ENCODE data around the gene SAMD4A.

Gene SAMD4A

DNA sequence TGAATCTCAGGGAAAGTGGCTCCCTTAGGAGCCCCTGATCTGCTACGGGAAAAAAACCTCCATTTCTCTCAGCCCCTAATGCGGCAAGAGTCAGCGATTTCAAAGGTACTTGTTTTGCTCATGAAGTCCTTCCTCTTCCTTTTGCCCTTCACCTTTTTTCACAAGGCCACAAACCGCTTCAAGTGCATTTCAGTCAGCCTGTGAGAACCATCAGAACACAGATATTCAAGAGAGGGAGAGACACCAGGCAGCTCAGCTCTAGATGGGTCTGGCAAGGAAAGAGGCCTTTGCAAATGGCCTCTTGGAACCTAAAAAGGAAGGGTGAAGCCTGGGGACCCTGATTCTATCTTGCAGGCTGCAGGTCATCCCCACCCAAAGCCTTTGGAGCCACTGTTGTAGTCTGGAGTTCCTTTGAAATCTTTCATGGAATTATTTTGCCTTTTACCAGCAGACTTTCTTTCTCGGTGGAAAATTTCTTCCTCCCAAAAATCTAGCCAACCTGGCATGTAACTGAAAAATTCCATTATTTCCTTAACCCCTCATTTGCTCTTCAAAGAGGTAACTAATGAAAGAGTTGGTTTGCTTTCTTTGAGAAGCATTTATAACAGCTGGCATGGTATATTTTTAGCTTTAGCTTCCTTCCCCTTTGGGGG is 145.0 kb downstream of the SAMD4A start:
- DNase-seq, result no peak

DNA sequence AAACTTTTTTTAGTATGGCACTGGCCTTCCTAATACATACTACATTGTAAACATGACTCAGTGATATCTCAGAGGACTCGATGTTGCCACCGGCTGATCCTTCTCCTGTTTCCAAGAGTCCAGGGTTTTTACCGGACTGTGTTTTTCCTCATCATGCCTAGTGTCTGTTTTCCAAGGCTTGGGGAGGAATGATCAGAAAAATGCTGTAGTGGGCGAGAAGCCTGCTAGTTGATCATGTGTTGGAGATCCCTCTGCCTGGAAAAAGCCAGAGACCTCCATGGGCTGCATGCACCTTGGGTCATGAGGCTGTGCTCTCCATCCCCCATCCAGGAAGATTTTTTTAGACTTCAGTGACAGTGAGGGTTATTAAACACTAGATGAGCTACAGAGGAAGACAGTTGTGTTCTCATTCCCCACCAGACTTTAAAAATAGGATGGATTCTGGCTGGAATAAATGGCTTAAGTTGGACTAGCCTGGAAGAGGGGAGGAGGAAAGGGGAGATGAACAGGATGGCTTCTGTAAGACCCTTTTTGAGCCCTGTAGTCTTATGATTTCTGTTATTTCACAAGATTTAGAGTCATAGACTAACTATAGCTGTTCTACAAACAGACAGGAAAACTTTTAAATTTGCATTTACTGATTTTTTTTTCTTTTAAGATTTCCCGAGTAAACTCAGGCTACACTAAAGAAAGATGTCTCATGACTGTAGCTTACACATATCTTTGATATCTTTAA is 145.7 kb downstream of the SAMD4A start:
- DNase-seq, result peak; percentile 50

DNA sequence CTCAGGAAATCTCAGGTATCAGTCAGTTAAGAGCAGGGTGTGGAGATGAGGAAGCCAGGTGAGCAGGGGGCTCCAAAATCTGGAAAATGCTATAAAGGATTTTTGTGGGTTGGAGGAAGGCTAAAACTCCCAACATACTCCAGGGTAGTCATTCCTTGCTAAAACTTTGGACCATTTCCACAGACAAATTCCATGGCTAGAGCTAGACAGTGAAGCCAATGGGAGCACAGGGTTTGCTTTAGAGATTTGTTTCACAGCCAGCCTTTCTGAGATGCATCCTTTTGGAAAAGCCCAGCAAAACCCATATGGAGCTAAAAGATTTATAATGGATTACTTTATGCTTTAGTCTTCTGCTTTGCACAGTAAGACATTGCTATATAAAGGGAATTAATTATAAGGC is 146.5 kb downstream of the SAMD4A start:
- peak; percentile 82 for DNase-seq

DNA sequence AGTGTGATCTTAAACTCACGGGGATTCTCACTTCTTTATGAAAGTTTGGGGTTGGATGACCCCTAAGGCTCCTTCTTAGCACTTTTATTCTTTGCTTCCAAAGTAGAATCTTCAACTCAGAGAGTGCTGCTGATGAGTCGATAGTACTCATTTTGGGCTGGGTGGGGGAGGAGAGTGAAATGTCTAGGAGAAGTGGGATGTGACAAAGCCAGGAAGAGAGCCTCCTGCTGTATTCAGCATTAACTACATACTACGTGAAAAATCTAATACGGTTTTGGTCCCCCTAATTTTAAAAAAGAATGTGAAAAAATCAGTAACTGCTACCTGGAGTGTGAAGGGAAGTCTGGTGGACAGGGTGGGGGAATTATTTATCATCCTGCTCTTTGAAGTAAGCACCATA is 148.3 kb downstream of the SAMD4A start:
- DNase-seq, result peak; percentile 61

DNA sequence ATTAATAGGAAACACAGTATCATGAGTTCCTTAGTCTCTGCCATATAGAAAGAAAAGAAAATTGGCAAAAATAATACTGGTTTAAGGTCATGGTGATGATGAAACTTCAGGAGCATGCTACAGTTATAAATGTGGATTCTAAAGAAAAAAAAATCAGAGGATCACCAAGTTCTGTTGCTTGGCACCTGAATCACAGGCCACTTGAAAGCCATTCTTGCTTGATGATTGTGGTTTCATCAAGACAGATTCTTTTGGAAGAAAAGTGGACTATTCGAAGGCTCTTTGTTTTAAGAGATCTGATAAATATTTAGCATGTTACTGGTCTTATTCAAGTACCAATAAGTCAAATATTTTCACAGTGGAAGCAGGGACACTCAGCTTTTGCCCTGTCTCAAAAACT is 148.9 kb downstream of the SAMD4A start:
- no peak for DNase-seq

DNA sequence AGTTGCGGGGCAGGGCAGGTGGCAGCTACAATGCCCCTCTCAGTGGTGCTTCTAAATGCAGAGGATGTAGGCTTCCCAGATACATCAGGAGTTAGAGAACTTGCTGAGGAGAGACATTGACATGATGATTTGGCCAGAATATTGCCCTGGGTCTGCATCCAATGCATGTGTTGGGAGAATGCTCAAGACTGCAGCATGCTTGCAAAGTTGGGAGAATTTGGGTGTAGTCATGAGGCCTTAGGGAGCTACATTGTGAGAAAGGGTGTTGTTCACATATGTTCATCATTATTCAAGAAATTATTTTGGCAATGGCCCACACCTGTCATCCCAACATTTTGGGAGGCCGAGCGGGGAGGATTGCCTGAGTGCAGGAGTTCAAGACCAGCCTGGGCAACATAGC is 149.9 kb downstream of the SAMD4A start:
- no peak for DNase-seq

DNA sequence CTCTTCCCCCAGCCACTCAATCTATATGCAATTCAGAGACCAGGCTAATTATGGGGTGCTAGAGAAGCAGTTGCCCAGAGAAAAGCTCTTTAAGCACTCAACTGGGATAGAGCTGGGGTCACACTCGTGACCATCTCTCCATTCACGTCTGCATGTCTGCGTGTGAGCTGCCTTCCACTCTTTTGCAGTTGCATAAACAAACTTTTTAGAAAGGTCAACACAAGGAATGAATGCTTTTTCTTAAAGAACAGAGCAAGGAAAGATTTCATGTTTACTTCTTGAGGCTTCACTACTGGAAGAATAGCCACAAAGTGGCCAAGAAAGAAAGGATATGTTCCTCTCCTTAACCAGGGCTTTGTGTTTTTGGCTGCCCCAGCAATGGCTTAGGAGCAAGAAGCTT is 151.1 kb downstream of the SAMD4A start:
- DNase-seq, result no peak

DNA sequence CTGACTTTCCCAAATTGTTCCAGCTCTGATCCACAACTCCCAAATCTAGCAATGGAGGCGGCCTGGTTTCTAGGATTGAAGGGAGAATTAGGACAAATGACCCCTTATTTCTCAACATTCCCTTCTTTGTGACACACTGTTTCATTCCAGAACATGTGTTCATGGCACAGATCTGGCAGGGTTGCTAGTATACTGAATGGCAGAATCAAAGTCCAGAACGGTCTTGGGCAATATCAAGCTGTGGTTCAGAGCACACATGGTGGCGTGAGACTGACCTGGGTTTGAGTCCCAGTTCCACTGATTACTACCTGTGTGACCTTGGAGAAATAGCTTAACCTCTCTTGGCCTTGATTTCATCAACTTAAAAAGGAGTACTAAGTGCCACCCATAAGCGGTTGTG is 152.5 kb downstream of the SAMD4A start:
- no peak for DNase-seq

DNA sequence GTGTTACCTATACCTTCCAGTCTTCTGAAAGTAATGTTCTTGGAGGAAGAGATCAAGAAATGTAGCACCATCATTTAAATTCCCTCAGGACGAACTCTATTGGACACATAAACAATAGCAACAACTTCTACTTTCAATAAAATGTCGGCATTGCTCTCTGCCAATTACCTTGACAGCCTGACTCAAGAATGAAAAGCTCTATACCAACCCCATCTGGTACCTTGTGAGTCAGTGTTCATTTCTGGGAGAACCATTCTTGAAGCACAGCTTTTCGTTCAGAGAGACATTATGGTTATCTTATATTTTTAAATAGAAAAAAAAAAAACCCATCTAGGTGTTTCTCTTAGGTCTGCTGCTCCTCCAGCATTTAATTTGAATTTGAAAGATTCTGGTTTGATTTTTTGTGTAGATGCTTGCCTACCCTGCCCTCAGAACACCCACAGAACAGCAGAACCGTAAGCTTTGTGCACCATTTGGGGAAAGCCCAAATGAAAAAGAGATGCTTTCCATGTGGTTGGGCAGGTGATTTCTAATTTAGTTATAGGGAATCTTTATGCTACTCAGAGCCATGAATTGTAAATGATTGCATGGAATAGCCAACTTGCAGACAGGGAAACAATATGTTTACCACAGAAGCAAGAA is 156.0 kb downstream of the SAMD4A start:
- DNase-seq, result peak; percentile 52

DNA sequence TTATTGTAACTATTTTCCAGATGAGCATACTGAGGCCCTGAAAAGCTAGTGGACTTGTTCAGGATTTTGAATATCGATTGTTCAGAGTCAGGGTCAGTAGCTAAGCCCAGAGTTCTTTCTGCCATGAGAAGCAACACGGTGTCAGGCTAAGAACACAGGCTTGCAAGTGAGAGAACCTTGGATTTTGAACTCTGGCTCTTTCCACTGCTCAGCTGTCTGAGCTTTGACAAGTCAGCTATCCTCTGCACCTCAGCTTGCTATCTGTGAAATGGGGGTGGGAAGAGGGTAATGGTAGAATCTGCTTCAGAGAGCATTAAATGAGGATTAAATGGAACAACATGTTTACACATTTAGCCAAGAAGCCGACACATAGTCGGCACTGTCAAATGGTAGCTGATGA is 157.2 kb downstream of the SAMD4A start:
- no peak for DNase-seq

DNA sequence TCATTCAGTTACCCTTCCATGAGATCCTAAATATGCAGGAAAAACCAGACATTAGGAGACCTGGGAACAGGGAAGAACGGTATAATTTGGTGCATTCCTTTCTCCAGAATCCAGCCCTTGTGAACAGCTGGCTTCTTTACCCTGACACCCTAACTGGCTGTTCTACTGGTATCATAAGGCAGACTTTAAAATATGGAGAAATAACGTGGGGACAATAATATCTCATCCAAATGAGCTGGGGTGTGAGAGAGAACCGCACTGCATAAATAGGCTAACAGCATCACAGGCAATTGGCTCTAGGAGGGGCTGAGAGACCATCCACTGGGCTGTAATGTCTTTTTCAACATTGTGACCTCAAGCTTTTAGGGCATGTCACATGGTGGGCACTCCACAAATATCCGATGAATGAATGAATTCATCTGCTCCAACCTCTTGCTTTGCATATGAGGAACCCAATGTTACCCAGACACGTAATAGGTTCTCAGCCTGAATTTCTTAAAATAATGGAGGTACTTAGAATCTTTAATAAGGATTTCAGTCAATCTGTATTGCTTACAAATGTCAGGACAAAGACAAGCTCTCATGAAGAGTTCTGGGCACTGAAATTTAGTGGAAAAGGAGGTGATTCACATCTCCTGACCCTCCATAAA is 157.9 kb downstream of the SAMD4A start:
- no peak for DNase-seq

DNA sequence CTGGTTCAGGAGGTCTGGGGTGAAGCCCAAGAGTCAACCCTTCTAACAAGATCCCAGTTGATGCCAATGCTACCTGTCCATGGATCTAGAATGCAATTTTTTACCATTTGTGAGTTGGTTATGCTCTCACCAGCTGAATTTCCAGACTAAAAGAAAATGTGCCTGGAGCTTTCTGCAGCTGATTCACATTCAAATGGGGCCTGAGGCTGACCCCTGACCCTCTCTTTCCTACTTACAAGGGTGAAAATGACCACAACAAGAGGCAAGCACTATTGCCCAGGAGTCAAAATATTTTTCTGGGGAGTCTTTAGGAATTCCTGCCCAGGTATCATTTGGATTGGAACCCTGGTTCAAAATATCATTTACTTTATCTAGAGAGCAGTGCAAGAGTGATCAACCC is 159.1 kb downstream of the SAMD4A start:
- DNase-seq, result no peak

DNA sequence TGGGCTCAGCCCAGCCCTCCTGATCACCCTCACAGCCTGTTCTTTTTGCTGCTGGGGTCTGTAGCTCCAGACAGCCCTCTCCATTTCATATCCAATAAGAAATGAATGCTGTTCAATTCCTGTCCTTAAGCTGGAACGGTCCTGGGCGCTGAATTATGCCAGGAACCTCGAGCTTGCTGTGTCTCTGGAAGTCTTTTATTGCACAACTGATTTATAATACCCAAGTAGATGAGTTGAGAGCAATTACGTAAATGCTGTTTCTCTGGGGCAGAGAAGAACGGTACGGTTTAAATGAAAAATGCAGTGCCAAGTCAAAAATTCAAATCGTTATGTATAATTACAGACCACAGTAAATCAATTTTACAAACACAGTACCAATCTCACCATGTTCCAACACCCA is 161.0 kb downstream of the SAMD4A start:
- peak; percentile 71 for DNase-seq

DNA sequence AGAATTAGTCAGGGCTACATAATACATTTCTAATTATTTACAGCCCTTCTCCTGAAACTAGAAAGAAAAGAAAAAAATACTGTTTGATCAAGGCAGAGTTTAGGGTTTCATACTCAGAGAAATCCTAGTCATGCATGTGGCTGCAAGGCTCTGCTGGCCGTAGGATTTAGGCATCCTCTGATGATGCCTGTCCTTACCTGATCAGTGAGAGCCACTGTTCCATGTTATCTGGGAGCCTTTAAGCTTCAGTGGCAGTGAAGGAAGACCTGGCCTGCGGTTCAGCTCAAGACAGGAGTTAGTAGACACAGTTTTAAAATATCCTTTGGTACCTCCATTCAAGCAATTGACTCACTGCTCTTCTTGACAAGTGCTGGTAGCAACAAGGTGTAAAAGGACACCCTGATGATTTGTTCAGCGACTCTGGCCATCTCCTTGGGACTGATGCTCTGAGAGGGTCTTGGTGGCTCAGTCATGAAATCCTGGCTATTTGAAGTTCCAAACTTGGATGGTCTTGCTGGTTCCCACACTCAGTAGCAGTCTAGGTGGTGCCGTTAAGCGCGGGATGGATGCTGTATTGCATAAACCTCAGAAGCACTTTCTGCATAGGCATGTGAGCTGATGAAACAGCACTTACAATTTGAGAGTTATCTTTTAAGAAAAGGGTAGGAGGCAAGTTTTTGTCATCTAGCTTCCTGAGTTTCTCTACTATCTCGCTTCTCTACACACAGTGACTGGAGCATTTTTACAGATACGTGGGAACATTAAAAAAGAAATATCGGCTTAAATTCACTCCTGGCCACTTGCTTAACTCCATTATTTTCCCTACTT is 162.0 kb downstream of the SAMD4A start:
- peak; percentile 45 for DNase-seq

DNA sequence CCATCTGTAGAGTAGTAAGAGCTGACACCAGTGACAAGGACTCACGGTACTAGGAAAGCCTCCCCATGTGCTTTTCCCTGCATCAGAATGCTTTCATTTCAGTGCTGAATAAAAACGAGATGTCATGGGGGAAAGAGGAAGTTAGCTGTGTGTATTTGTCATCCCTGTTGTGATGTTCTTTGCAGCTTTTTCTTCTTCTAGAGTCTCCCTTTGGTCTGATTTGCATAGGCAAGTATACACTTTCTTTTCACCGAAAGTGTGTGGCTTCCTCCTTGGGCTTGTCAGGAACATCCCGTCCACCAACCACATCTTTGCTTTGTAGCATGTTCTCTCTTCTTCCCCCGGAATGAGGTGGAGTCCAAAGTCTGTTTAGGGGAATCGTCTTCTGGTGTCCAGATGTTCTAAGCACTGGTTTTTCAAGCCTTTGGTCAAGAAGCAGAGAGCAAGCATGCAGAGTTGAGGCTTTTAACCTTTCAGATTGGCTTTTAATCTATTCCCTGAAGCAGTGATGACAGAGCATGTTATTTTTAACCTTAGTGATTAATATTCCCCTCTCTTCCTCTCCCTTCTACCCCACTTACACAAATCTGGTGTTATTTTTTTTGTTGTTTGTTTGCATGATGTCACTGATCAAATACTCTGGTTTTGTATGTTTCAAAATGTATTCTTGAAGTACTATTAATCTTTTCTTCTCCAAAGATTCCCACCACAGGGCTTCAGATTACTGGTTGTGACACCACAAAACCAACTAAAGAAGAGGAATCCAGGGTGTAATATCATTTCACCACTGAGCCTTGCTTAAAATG is 163.4 kb downstream of the SAMD4A start:
- peak; percentile 89 for DNase-seq

DNA sequence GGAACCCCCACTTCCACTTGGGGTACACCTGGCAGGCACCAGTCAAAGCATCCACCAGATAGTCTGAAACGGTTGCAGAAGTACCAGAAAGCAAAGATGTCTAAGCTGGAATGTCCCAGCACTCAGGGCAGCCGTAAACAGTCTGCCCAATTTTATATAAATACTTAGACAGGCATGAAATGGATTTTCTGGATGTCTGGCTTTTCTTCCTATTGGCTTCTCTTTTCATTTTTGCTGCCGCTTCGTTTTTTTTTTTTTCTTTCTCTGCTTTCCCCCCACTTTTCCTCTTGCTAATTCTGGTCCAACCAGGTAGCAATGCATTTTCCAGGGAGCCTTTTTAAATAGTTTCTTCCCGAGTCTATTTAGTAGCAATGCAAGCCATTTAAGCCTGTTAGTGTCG is 168.0 kb downstream of the SAMD4A start:
- DNase-seq, result no peak

DNA sequence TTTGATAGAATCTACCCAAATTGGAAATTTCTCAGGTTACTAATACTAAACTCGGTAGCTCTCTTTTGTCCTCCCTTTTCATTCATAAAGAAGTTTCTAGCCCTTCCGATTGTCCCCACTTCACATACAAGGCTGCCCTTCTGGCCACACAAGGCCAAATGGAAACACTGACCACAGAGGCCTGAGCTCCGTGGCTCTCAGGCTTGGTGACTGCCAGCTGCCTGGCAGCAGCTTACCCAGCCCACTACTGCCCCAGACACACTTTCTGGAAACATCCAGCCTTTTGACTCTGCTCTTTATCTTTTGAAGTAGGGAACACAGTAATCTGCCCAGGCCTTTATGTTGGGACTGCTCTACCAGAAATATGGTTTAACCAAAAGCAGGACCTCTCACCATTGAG is 168.5 kb downstream of the SAMD4A start:
- no peak for DNase-seq

DNA sequence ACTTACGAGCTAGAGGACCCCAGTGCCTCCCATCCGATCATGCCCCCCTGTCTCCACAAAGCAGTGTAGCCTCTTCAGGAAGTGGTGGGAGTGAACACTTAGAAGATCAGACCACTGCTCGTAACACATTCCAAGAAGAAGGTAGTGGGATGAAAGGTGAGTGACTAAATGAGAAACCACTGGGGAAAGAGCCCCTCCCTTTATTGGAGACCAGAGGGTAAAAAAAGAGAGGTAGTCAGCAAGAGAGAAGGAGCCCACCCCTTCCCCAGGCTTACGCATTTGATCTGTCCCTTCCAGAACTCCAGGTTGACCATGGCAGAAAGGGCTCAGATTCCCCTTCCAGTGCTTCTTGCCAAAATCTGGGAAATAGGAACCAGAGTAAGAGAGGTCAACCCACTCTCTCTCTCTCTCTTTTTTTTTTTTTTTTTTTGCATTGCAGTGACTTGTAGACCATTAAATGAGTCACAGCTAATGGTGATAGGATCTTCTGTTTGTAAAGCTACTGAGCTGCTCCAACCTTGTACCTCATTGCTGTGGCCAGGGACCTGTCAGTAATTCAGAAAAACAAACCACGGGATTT is 170.3 kb downstream of the SAMD4A start:
- peak; percentile 76 for DNase-seq

DNA sequence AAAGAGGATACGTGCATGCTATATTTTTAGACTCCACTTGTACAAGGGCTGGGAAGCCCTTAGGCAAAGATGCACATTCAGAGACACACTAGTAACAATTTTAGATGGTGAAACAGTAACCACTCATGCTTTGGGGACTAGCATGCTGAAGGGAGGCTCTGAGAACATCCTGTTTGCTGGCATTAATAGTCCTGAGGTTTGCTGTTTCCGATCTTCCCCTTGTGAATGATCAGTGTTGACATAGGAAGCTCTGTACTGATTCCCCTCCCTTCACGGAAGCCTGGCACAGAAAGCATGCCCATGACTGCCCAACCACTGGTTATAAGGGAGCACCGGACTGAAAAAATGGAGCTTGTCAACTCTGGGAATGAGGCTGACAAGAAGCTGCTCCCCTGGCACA is 171.1 kb downstream of the SAMD4A start:
- DNase-seq, result no peak

DNA sequence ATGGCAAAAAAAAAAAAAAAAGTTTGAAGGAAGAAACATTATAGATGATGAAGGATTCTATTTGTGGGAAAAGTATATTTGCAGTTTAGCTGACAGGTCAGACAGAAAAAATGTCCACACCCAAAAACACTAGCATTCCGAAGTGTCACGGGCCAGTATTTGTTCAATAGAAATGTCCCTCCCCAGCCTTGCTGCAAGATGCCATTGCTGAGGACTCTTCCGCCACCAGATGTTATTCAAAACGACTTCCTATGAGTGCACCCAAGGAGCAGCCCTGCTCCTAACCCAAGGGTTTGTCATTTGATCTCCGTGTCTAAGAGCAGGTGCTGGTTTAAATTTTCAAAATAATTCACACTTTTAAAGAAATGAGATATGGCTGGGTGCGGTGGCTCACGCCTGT is 172.6 kb downstream of the SAMD4A start:
- no peak for DNase-seq

DNA sequence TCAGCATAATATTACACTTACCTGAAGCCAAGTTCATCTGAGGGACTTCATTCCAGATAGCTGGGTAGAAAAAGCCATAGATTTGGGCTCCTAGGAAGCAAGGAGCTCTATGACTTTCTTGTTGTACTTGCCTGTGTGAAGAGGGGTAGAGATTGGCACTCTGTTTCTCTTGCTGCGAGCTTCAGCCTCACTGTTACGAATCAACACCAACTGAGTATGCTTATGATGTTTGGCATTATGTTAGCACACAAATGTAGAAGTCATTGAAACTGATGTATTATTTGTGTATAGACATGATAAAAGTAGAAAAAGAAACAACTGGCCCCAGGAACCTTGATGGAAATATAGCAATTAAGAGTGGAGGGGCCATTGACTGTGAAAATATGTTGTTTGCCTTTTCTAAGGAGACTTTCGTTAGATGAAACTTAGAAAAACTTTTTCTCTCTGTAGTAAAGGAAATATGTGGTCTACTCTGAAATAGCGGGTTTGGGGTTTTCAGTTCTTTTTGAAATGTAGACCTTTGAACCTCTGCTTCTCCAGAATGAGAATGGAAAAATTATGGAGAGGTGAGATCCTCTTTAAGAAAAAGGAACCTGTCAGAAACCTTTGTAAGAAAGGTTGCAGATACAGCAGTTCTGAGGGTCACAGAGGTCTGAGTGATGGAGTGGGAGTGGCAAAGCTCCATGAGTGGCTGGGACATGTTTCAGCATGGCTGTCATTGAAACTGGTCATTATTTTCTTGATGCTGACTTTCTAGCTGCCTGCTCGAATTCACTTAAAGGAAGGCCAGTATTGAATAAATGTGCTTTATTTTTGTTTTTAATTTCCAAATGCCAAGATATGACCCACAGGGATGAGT is 175.8 kb downstream of the SAMD4A start:
- DNase-seq, result no peak
